SK-N-SH (cell line): ENCODE results near the gene NSD2. TPM values are rescaled to one million over a fixed set of nuclear protein-coding genes. Genes with fewer than 3 reads are reported as not detected.

Experiments
- CTCF ChIA-PET: fragments of 300-600, 350-600 bp; formaldehyde crosslinking; extraction: SDS; loops from one replicate; lab custom pipeline; 2021; lab: Yijun Ruan, JAX
- POLR2A ChIA-PET: fragments of 350-600 bp; sonication (Branson Sonifier 250); formaldehyde crosslinking; extraction: SDS; loops from one replicate; lab custom pipeline; 2020; ENCODE audit warnings: antibody characterized with exemption, inconsistent platforms; lab: Yijun Ruan, JAX
- DNase-seq: peaks from one replicate; pipeline ENCODE4 v3.0.0; 2012
- H2AFZ ChIP-seq: fragments of 200-600 bp; sonication (generic); 2 replicates; pipeline ENCODE4 v1.8.1; 2016; ENCODE audit warnings: antibody characterized with exemption, mild to moderate bottlenecking, low read depth
- H3F3A ChIP-seq: fragments of 200-600 bp; sonication (generic); replicated peaks from 2 replicates; pipeline ENCODE3; 2016; ENCODE audit warnings: antibody characterized with exemption, mild to moderate bottlenecking; ENCODE audit not compliant: insufficient read depth
- H3K27ac ChIP-seq, 2 experiments: fragments of 200-500 bp in 1 of 2; fragments of 200-600 bp in 1 of 2; sonication (Bioruptor generic) in 1 of 2; sonication (generic), shearing (Covaris generic) in 1 of 2; 2 replicates each; pipeline versions ENCODE4 v1.5.1 to v1.6.1; 2014 to 2016; ENCODE audit warnings: low read depth in 2 of 2, inconsistent platforms in 1 of 2, low read length in 1 of 2, mild to moderate bottlenecking in 1 of 2, mixed read lengths in 1 of 2
- H3K27me3 ChIP-seq: fragments of 200-600 bp; sonication (generic), shearing (Covaris generic); 2 replicates; pipeline ENCODE4 v1.6.1; 2016; ENCODE audit warnings: mixed run types; ENCODE audit not compliant: insufficient read depth
- H3K36me3 ChIP-seq, 2 experiments: fragments of 200-500 bp in 1 of 2; fragments of 200-600 bp in 1 of 2; sonication (Bioruptor generic) in 1 of 2; sonication (generic) in 1 of 2; replicated peaks in 1 of 2; 2 replicates each; pipeline versions ENCODE3 to v1.5.1; 2014 to 2016; ENCODE audit warnings: low read length in 1 of 2, mild to moderate bottlenecking in 1 of 2; ENCODE audit not compliant: insufficient read depth in 2 of 2, control insufficient read depth in 1 of 2
- H3K4me1 ChIP-seq, 2 experiments: fragments of 200-500 bp in 1 of 2; fragments of 200-600 bp in 1 of 2; sonication (Bioruptor generic) in 1 of 2; sonication (generic), shearing (Covaris generic) in 1 of 2; 2 replicates each; pipeline versions ENCODE4 v1.5.1 to v1.6.1; 2014 to 2016; ENCODE audit warnings: low read depth in 1 of 2, low read length in 1 of 2, mixed run types in 1 of 2; ENCODE audit not compliant: insufficient read depth in 2 of 2, control insufficient read depth in 1 of 2
- H3K4me2 ChIP-seq: fragments of 200-600 bp; sonication (generic), shearing (Covaris generic); 2 replicates; pipeline ENCODE4 v1.6.1; 2017; ENCODE audit warnings: mixed run types
- H3K4me3 ChIP-seq, 2 experiments: fragments of 200-500 bp in 1 of 2; fragments of 200-600 bp in 1 of 2; sonication (Bioruptor generic) in 1 of 2; sonication (generic), shearing (Covaris generic) in 1 of 2; 2 replicates each; pipeline versions ENCODE4 v1.5.1 to v1.8.1; 2014 to 2016; ENCODE audit warnings: low read depth in 2 of 2, inconsistent platforms in 1 of 2, low read length in 1 of 2, mild to moderate bottlenecking in 1 of 2, mixed read lengths in 1 of 2, moderate library complexity in 1 of 2
- H3K79me2 ChIP-seq: fragments of 200-600 bp; sonication (generic); 2 replicates; pipeline ENCODE4 v1.8.1; 2017; ENCODE audit warnings: mild to moderate bottlenecking; ENCODE audit not compliant: insufficient read depth
- H3K9ac ChIP-seq: fragments of 200-600 bp; sonication (generic); 2 replicates; pipeline ENCODE4 v1.6.1; 2017; ENCODE audit warnings: mixed run types
- H3K9me2 ChIP-seq: fragments of 200-600 bp; sonication (generic); 2 replicates; pipeline ENCODE4 v1.6.1; 2017; ENCODE audit warnings: mixed run types
- H3K9me3 ChIP-seq: fragments of 200-600 bp; sonication (generic); 2 replicates; pipeline ENCODE4 v1.6.1; 2017; ENCODE audit warnings: mixed run types, mild to moderate bottlenecking, moderate library complexity
- H4K20me1 ChIP-seq: fragments of 200-600 bp; sonication (generic); 2 replicates; pipeline ENCODE4 v1.6.1; 2017; ENCODE audit warnings: mild to moderate bottlenecking, mixed run types; ENCODE audit not compliant: insufficient read depth
- ELF1 ChIP-seq: IDR thresholded peaks from 2 replicates; pipeline ENCODE4 v1.4.0; 2012
- EZH2phosphoT487 ChIP-seq: fragments of 200-600 bp; sonication (generic); IDR thresholded peaks from 2 replicates; pipeline ENCODE4 v1.6.1; 2017; ENCODE audit warnings: low read depth, mixed run types, mild to moderate bottlenecking, antibody characterized with exemption, moderate library complexity, borderline replicate concordance
- NRF1 ChIP-seq: IDR thresholded peaks from 2 replicates; pipeline ENCODE4 v1.6.1; 2012; ENCODE audit warnings: low read depth, mild to moderate bottlenecking, low read length
- POLR2AphosphoS5 ChIP-seq: IDR thresholded peaks from 2 replicates; pipeline ENCODE4 v1.6.1; 2012; ENCODE audit warnings: low read depth, low read length
- RFX5 ChIP-seq: IDR thresholded peaks from 2 replicates; pipeline ENCODE4 v1.6.1; 2012; ENCODE audit warnings: mild to moderate bottlenecking, improper control_type of control experiment, low read length
- SIN3A ChIP-seq: IDR thresholded peaks from 2 replicates; pipeline ENCODE4 v1.6.1; 2012; ENCODE audit warnings: low read depth, mild to moderate bottlenecking, low read length, moderate library complexity, borderline replicate concordance
- SMC3 ChIP-seq: IDR thresholded peaks from 2 replicates; pipeline ENCODE4 v1.6.1; 2012; ENCODE audit warnings: low read depth, low read length, improper control_type of control experiment
- TAF1 ChIP-seq: IDR thresholded peaks from 2 replicates; pipeline ENCODE4 v1.6.1; 2012; ENCODE audit warnings: low read depth, mild to moderate bottlenecking, low read length, moderate library complexity, borderline replicate concordance
- TCF12 ChIP-seq: IDR thresholded peaks from 2 replicates; pipeline ENCODE4 v1.4.0; 2012
- YY1 ChIP-seq: IDR thresholded peaks from 2 replicates; pipeline ENCODE4 v1.4.0; 2012; ENCODE audit warnings: low read depth, mild to moderate bottlenecking
- WGBS: methylation state at CpG from one replicate; pipeline ENCODE4 v1.1.6; 2017; ENCODE audit warnings: low lambda C conversion rate; 5-methylcytosine and 5-hydroxymethylcytosine counted together
- polyA plus RNA-seq, 3 experiments: library from polyadenylated mRNA; depleted of rRNA; stranded (reverse); fragments of >200 nt; gene quantifications; 2 replicates each; pipeline ENCODE4 v1.2.3, GENCODE V29; 2012
- TF ChIP-seq, protein P1 (sequence below): IDR thresholded peaks from 2 replicates; pipeline ENCODE4 v1.4.0; 2012; ENCODE audit warnings: low read depth
- TF ChIP-seq, protein P2 (sequence below): IDR thresholded peaks from 2 replicates; pipeline ENCODE4; 2012
- TF ChIP-seq, protein P3 (sequence below): fragments of 200-600 bp; sonication (generic); IDR thresholded peaks from 2 replicates; pipeline ENCODE4 v1.6.1; 2017; ENCODE audit warnings: antibody characterized with exemption, mild to moderate bottlenecking, moderate library complexity
- TF ChIP-seq, protein P4 (sequence below): IDR thresholded peaks from 2 replicates; pipeline ENCODE4 v1.4.0; 2012; ENCODE audit warnings: low read depth, borderline replicate concordance
- TF ChIP-seq, protein P5 (sequence below): IDR thresholded peaks from 2 replicates; pipeline ENCODE4 v1.6.1; 2012; ENCODE audit warnings: mild to moderate bottlenecking, low read depth, low read length, moderate library complexity
- TF ChIP-seq, protein P6 (sequence below): fragments of 150-350 bp; IDR thresholded peaks from 2 replicates; pipeline ENCODE4 v1.6.1; 2016; ENCODE audit warnings: mild to moderate bottlenecking, low read depth, low read length

The NSD2 gene
- polyA plus RNA-seq, 1 of the 3 experiments (the other 2 are of a cell fraction) = 34.2 TPM

DNA sequence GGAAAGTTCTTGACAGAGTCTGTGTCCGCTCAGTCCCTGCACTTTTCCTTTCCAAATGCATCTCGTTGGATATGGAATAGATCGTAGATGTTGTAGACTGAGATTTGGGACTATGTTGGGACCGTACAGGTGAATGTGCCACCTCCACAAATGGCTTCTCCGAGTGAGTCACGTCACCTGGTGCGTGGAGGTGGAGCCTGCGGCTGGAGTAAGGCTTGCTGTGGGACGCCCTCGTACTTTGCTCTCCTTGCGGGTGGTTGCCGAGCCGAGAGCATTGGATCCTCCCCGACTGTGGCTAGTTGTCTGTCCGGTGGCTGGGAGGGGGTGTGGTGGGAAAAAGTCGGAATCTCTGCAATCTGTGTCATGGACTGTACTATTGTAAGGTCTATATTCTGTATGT, 77.0 kb downstream of the NSD2 start:
- no peak overlapping the region for H3K4me2 ChIP-seq
- peaks cover 4% of the 10 kb centered on the region; the same call in 1 of the 2 replicates for H4K20me1 ChIP-seq
- H3K9me2 ChIP-seq = no peaks in the 10 kb centered on the region
- H3K36me3 ChIP-seq = peaks cover 26 to 63% of the 10 kb centered on the region in 2 experiments
- peaks cover 5% of the 10 kb centered on the region for H3F3A ChIP-seq
- H3K9me3 ChIP-seq = no peaks in the 10 kb centered on the region
- 93% methylated on average over 16 of the region's 16 CpGs for WGBS
- H3K27me3 ChIP-seq = no peaks in the 10 kb centered on the region
- DNase-seq = no peak
- ChIA-PET CTCF (no interaction called here), POLR2A (no interaction called here)
- no peak overlapping the region for H3K9ac ChIP-seq
- H3K27ac ChIP-seq = no peak overlapping the region
- peaks cover 58% of the 10 kb centered on the region for H3K79me2 ChIP-seq
- H2AFZ ChIP-seq = no peak overlapping the region
- no peak overlapping the region for H3K4me3 ChIP-seq
- no peak for TF ChIP-seq POLR2AphosphoS5
- TF ChIP-seq ELF1 = no peak
- TF ChIP-seq, protein P1, sequence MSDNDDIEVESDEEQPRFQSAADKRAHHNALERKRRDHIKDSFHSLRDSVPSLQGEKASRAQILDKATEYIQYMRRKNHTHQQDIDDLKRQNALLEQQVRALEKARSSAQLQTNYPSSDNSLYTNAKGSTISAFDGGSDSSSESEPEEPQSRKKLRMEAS = no peak
- TF ChIP-seq, protein P2, sequence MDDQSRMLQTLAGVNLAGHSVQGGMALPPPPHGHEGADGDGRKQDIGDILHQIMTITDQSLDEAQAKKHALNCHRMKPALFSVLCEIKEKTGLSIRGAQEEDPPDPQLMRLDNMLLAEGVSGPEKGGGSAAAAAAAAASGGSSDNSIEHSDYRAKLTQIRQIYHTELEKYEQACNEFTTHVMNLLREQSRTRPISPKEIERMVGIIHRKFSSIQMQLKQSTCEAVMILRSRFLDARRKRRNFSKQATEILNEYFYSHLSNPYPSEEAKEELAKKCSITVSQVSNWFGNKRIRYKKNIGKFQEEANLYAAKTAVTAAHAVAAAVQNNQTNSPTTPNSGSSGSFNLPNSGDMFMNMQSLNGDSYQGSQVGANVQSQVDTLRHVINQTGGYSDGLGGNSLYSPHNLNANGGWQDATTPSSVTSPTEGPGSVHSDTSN = no peak
- TF ChIP-seq SIN3A = no peak
- TF ChIP-seq EZH2phosphoT487 = no peak
- TF ChIP-seq, protein P3, sequence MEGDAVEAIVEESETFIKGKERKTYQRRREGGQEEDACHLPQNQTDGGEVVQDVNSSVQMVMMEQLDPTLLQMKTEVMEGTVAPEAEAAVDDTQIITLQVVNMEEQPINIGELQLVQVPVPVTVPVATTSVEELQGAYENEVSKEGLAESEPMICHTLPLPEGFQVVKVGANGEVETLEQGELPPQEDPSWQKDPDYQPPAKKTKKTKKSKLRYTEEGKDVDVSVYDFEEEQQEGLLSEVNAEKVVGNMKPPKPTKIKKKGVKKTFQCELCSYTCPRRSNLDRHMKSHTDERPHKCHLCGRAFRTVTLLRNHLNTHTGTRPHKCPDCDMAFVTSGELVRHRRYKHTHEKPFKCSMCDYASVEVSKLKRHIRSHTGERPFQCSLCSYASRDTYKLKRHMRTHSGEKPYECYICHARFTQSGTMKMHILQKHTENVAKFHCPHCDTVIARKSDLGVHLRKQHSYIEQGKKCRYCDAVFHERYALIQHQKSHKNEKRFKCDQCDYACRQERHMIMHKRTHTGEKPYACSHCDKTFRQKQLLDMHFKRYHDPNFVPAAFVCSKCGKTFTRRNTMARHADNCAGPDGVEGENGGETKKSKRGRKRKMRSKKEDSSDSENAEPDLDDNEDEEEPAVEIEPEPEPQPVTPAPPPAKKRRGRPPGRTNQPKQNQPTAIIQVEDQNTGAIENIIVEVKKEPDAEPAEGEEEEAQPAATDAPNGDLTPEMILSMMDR = no peak
- no peak for TF ChIP-seq YY1
- H3K4me1 ChIP-seq = peaks cover 0 to 21% of the 10 kb centered on the region in 2 experiments; a peak in 1 of 4 replicates

DNA sequence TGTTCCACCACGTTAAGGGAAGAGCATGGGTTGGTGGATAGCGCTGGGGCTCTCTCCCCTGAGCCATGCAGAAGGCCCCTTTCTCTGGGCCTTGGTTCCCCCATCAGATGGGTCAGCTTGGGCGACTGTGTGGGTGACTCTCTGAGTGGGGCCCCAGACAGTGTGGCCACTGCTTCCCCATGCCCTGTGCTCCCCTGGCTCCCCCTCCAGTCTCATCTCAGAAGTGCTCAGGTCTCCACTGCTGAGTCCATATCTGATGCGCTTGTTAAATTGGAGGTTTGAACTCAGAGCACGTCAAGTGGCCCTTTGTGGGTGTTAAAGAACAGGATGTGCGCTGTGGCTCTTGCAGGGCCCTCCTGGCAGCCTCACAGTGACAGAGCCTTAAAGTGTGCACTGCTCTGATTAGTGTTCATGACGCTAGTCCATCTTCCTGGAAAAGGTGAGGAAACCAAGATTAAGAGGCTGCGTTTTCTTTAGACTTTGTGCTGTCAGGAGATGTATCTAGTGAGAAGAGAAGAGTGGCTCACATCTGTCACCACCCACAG, 77.8 kb downstream of the NSD2 start:
- peaks cover 50% of the 10 kb centered on the region for H3K79me2 ChIP-seq
- H3K36me3 ChIP-seq = peaks cover 20 to 57% of the 10 kb centered on the region in 2 experiments
- peaks cover 5% of the 10 kb centered on the region for H3F3A ChIP-seq
- 98% methylated on average over 7 of the region's 8 CpGs for WGBS
- no peaks in the 10 kb centered on the region for H3K27me3 ChIP-seq
- no peak overlapping the region for H3K4me2 ChIP-seq
- no peaks in the 10 kb centered on the region for H3K9me2 ChIP-seq
- no peaks in the 10 kb centered on the region; the same call in 1 of the 2 replicates for H4K20me1 ChIP-seq
- H3K9me3 ChIP-seq = no peaks in the 10 kb centered on the region
- no peak overlapping the region for H3K9ac ChIP-seq
- H3K4me1 ChIP-seq = peaks cover 0 to 21% of the 10 kb centered on the region in 2 experiments; a peak in 1 of 4 replicates
- no peak for DNase-seq
- ChIA-PET CTCF (no interaction called here), POLR2A (no interaction called here)
- no peak overlapping the region for H3K27ac ChIP-seq
- H2AFZ ChIP-seq = no peak overlapping the region
- no peak overlapping the region for H3K4me3 ChIP-seq
- TF ChIP-seq TAF1 = no peak
- no peak for TF ChIP-seq EZH2phosphoT487
- TF ChIP-seq, protein P4, sequence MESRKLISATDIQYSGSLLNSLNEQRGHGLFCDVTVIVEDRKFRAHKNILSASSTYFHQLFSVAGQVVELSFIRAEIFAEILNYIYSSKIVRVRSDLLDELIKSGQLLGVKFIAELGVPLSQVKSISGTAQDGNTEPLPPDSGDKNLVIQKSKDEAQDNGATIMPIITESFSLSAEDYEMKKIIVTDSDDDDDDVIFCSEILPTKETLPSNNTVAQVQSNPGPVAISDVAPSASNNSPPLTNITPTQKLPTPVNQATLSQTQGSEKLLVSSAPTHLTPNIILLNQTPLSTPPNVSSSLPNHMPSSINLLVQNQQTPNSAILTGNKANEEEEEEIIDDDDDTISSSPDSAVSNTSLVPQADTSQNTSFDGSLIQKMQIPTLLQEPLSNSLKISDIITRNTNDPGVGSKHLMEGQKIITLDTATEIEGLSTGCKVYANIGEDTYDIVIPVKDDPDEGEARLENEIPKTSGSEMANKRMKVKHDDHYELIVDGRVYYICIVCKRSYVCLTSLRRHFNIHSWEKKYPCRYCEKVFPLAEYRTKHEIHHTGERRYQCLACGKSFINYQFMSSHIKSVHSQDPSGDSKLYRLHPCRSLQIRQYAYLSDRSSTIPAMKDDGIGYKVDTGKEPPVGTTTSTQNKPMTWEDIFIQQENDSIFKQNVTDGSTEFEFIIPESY = no peak
- TF ChIP-seq, protein P5, sequence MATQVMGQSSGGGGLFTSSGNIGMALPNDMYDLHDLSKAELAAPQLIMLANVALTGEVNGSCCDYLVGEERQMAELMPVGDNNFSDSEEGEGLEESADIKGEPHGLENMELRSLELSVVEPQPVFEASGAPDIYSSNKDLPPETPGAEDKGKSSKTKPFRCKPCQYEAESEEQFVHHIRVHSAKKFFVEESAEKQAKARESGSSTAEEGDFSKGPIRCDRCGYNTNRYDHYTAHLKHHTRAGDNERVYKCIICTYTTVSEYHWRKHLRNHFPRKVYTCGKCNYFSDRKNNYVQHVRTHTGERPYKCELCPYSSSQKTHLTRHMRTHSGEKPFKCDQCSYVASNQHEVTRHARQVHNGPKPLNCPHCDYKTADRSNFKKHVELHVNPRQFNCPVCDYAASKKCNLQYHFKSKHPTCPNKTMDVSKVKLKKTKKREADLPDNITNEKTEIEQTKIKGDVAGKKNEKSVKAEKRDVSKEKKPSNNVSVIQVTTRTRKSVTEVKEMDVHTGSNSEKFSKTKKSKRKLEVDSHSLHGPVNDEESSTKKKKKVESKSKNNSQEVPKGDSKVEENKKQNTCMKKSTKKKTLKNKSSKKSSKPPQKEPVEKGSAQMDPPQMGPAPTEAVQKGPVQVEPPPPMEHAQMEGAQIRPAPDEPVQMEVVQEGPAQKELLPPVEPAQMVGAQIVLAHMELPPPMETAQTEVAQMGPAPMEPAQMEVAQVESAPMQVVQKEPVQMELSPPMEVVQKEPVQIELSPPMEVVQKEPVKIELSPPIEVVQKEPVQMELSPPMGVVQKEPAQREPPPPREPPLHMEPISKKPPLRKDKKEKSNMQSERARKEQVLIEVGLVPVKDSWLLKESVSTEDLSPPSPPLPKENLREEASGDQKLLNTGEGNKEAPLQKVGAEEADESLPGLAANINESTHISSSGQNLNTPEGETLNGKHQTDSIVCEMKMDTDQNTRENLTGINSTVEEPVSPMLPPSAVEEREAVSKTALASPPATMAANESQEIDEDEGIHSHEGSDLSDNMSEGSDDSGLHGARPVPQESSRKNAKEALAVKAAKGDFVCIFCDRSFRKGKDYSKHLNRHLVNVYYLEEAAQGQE = no peak
- TF ChIP-seq, protein P1 = no peak
- no peak for TF ChIP-seq TCF12
- TF ChIP-seq, protein P6, sequence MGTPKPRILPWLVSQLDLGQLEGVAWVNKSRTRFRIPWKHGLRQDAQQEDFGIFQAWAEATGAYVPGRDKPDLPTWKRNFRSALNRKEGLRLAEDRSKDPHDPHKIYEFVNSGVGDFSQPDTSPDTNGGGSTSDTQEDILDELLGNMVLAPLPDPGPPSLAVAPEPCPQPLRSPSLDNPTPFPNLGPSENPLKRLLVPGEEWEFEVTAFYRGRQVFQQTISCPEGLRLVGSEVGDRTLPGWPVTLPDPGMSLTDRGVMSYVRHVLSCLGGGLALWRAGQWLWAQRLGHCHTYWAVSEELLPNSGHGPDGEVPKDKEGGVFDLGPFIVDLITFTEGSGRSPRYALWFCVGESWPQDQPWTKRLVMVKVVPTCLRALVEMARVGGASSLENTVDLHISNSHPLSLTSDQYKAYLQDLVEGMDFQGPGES = no peak
- TF ChIP-seq RFX5 = no peak
- TF ChIP-seq NRF1 = no peak
- no peak for TF ChIP-seq SMC3
